PFSK-1 (cell line): ENCODE results near the gene NUPR1.

Experiments
- FOXP2 ChIP-seq: optimal IDR thresholded peaks from 2 replicates; pipeline ENCODE3; 2011; ENCODE audit warnings: borderline replicate concordance, control low read depth, inconsistent platforms; ENCODE audit not compliant: insufficient read depth; ENCODE audit errors: extremely low read length, extremely low read depth
- POLR2AphosphoS5 ChIP-seq: IDR thresholded peaks from 2 replicates; pipeline ENCODE4 v1.6.1; 2012; ENCODE audit warnings: low read depth, mild to moderate bottlenecking, control low read depth, low read length, moderate library complexity
- REST ChIP-seq, 2 experiments: IDR thresholded peaks; 2 replicates each; pipeline versions ENCODE4 v1.6.1 to v1.8.0; 2011 to 2012; ENCODE audit warnings: low read depth in 2 of 2, low read length in 2 of 2, control low read depth in 1 of 2, inconsistent platforms in 1 of 2, mild to moderate bottlenecking in 1 of 2, moderate library complexity in 1 of 2; ENCODE audit not compliant: insufficient read depth in 1 of 2
- SIN3A ChIP-seq: IDR thresholded peaks from 2 replicates; pipeline ENCODE4 v1.6.1; 2012; ENCODE audit warnings: mild to moderate bottlenecking, low read length, moderate library complexity, borderline replicate concordance; ENCODE audit not compliant: insufficient read depth
- TAF1 ChIP-seq: IDR thresholded peaks from 2 replicates; pipeline ENCODE4 v1.6.1; 2012; ENCODE audit warnings: low read length, control low read depth, borderline replicate concordance; ENCODE audit not compliant: insufficient read depth

NUPR1 gene

GRCh38 chr16:28520672-28521071 lies 18.1 kb downstream of the NUPR1 start:
- TF ChIP-seq REST (IDR thresholded peaks at IDR 0.05; ENCODE audit: insufficient read depth in 1 of 2, low read depth in 2 of 2, low read length in 2 of 2), result no peak
- TF ChIP-seq POLR2AphosphoS5, result no peak
- TF ChIP-seq SIN3A, result no peak
- no peak for TF ChIP-seq FOXP2
- TF ChIP-seq TAF1, result no peak

GRCh38 chr16:28514246-28514645 lies 24.5 kb downstream of the NUPR1 start:
- no peak for TF ChIP-seq REST (IDR thresholded peaks at IDR 0.05; ENCODE audit: insufficient read depth in 1 of 2, low read depth in 2 of 2, low read length in 2 of 2)
- no peak for TF ChIP-seq FOXP2
- no peak for TF ChIP-seq POLR2AphosphoS5
- TF ChIP-seq TAF1, result no peak
- TF ChIP-seq SIN3A, result no peak

- TF ChIP-seq TAF1 (no peak), POLR2AphosphoS5 (no peak), FOXP2 (no peak), SIN3A (no peak), REST (IDR thresholded peaks at IDR 0.05; ENCODE audit: insufficient read depth in 1 of 2, low read depth in 2 of 2, low read length in 2 of 2) (no peak)
Observed at GRCh38 chr16:28513484-28514181, 25.1 kb downstream of the NUPR1 start.

GRCh38 chr16:28511801-28512789 lies 26.7 kb downstream of the NUPR1 start:
- TF ChIP-seq SIN3A (no peak), FOXP2 (no peak), REST (IDR thresholded peaks at IDR 0.05; ENCODE audit: insufficient read depth in 1 of 2, low read depth in 2 of 2, low read length in 2 of 2) (no peak), TAF1 (no peak), POLR2AphosphoS5 (no peak)
